Heart left ventricle (tissue), 16 donors: ENCODE results near the gene MLPH. TPM values are rescaled to one million over a fixed set of nuclear protein-coding genes. Genes with fewer than 3 reads are reported as not detected.
"Not testable (repeated sequence)": the region's sequence is repeated elsewhere in the genome, so short reads cannot be mapped to it uniquely, and the experiment has no call there.

Source experiments
- ATAC-seq, 4 donors: fragments of 200-7000 bp; cut with Tn5 transposase; one replicate each; pipeline ENCODE4 v1.9.1; 2020 to 2022; ENCODE audit warnings: moderate library complexity in 4 of 4, mild to moderate bottlenecking in 3 of 4, moderate number of reproducible peaks in 1 of 4
- DNase-seq, 5 donors: peaks; one replicate each; pipeline ENCODE4 v3.0.0-alpha.2; 2020
- H3K27ac ChIP-seq, 12 donors: fragments of 200-600 bp; sonication (generic) in 4 of 12; one replicate each; pipeline versions ENCODE4 v1.5.0 to v1.8.0; 2016 to 2022; ENCODE audit warnings: mild to moderate bottlenecking in 2 of 12
- H3K27me3 ChIP-seq, 9 donors: fragments of 200-600 bp; sonication (generic) in 2 of 9; one replicate each; pipeline versions ENCODE4 v1.5.1 to v1.8.0; 2016 to 2022; ENCODE audit warnings: mild to moderate bottlenecking in 3 of 9
- H3K36me3 ChIP-seq, 9 donors: fragments of 200-600 bp; sonication (generic) in 2 of 9; one replicate each; pipeline versions ENCODE4 v1.5.0 to v1.8.0; 2018 to 2022; ENCODE audit warnings: mild to moderate bottlenecking in 2 of 9
- H3K4me1 ChIP-seq, 12 donors: fragments of 200-600 bp; sonication (generic) in 4 of 12; one replicate each; pipeline versions ENCODE4 v1.5.0 to v1.8.0; 2016 to 2022; ENCODE audit warnings: mild to moderate bottlenecking in 3 of 12
- H3K4me3 ChIP-seq, 12 donors: fragments of 200-600 bp; sonication (generic) in 4 of 12; one replicate each; pipeline versions ENCODE4 v1.5.0 to v1.8.0; 2017 to 2022; ENCODE audit warnings: mild to moderate bottlenecking in 9 of 12, moderate library complexity in 4 of 12
- H3K9me3 ChIP-seq, 12 donors: fragments of 200-600 bp; sonication (generic) in 4 of 12; one replicate each; pipeline versions ENCODE4 v1.5.0 to v1.8.0; 2016 to 2022; ENCODE audit warnings: mild to moderate bottlenecking in 1 of 12
- POLR2A ChIP-seq, 2 donors: fragments of 450-650 bp; IDR thresholded peaks; one replicate each; pipeline ENCODE4 v1.6.1; 2017; ENCODE audit warnings: antibody characterized with exemption in 2 of 2, mild to moderate bottlenecking in 2 of 2, moderate library complexity in 2 of 2
- WGBS, 4 donors: extraction: QIAGEN DNeasy Blood & Tissue Kit in 2 of 4; methylation state at CpG; one replicate each; pipeline versions ENCODE4 v1.1.5 to v1.1.7; 2013 to 2018; 5-methylcytosine and 5-hydroxymethylcytosine counted together
- intact Hi-C, 10 donors: fragments of 100-400 bp; cut with DNase I; formaldehyde crosslinking; loops; one replicate each; pipeline versions ENCODE4 v1.11.1 to v1.14.2; 2022
- polyA plus RNA-seq, 2 donors: library from polyadenylated mRNA; stranded (reverse); fragments of 200-250 nt; gene quantifications; one replicate each; pipeline ENCODE4 v1.2.3, GENCODE V29; 2013
- total RNA-seq, 9 donors: library from RNA; depleted of rRNA in 2 of 9; stranded (reverse); fragments of >200 nt in 2 of 9; fragmentation: NEBNext Ultra II Directional in 3 of 9; extraction: Animal tissue kit (Norgen Biotek cat#: 25700) in 3 of 9; gene quantifications; one replicate each; pipeline versions ENCODE4 v1.1.0 to v1.2.4, GENCODE V29; 2016 to 2023
- TF ChIP-seq, protein P1 (sequence below), 12 donors: fragments of 200-600 bp; sonication (generic) in 4 of 12; IDR thresholded peaks; one replicate each; pipeline versions ENCODE4 v1.5.0 to v1.8.0; 2018 to 2022; ENCODE audit warnings: antibody characterized with exemption in 12 of 12, mild to moderate bottlenecking in 5 of 12
- donor health status: ischemic (EF 13 %, LVEDD 7.1; RV severe dilation, severe dysfunction).
- donor health status: healthy with polysubstance abuse.
- donor health status: DM: no; HTN: yes; CAD: no.
- donor health status: DM: no; HTN: no; CAD: no.
- donor health status: ischemic (EF 25% LVEDD 6.9; RV normal size, moderate dysfunction).
- donor health status: ischemic (EF 25% LVEDD 5.7; RV mildly dilated, moderate dysfunction).
- donor health status: healthy.
- donor health status: DM: yes; HTN: yes; CAD: no.
- donor health status: ischemic (EF 35%, LVEDD 5.7; RV mildly dilated, moderate dysfunction).
- donor health status: nonischemic (EF 11% LVEDD 7.7; RV severe dilation, severe dysfunction).
- donor health status: DM: yes; HTN: yes; CAD: no.
- donor health status: PGD.
- donor health status: ischemic (EF 29% LVEDD 5.4; RV normal size, mild dysfunction).
- donor health status: nonischemic (EF 23%, LVEDD 6.1; RV moderate dilation, normal function).

Gene MLPH
- total and polyA plus RNA-seq, 11 donors = 18.3 to 60.3 (median 30.7) TPM

DNA sequence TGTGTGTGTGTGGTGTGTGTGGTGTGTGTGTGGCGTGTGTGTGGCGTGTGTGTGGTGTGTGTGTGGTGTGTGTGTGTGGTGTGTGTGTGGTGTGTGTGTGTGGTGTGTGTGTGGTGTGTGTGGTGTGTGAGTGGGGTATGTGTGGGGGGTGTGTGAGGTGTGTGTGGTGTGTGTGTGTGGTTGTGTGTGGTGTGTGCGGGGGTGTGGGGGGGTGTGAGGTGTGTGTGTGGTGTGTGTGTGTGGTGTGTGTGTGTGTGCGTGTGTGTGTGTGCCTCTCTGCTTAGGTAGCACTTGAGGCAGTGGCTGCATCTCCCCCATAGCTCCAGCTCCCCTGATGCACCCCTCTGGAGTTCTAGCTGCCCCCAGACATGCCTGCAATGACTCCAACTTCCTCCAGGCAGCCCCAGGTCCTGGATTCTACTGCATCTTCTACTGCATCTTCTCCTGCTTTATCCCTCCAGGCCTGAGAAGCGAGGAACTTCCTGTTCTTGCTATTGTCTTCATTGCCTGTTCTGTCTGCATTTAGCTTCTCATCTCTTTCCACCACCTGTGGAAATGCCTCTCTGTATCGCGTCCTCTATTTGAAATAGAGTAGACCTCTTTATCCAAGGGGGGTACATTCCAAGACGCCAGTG is 22.2 kb upstream of the MLPH start:
- Histone ChIP-seq H3K9me3 (no peaks in the 10 kb centered on the region), H3K36me3 (no peaks in the 10 kb centered on the region), H3K4me1 (peaks cover 0 to 1% (median 0%) of the 10 kb centered on the region in 12 donors), H3K27me3 (no peaks in the 10 kb centered on the region), H3K4me3 (no peak overlapping the region), H3K27ac (no peak overlapping the region)
- ATAC-seq = no peak
- no peak for TF ChIP-seq POLR2A (IDR thresholded peaks at IDR 0.05)
- TF ChIP-seq, protein P1, sequence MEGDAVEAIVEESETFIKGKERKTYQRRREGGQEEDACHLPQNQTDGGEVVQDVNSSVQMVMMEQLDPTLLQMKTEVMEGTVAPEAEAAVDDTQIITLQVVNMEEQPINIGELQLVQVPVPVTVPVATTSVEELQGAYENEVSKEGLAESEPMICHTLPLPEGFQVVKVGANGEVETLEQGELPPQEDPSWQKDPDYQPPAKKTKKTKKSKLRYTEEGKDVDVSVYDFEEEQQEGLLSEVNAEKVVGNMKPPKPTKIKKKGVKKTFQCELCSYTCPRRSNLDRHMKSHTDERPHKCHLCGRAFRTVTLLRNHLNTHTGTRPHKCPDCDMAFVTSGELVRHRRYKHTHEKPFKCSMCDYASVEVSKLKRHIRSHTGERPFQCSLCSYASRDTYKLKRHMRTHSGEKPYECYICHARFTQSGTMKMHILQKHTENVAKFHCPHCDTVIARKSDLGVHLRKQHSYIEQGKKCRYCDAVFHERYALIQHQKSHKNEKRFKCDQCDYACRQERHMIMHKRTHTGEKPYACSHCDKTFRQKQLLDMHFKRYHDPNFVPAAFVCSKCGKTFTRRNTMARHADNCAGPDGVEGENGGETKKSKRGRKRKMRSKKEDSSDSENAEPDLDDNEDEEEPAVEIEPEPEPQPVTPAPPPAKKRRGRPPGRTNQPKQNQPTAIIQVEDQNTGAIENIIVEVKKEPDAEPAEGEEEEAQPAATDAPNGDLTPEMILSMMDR (IDR thresholded peaks at IDR 0.05) = no peak
- no peak for DNase-seq
- 88 to 93% (median 91%) methylated on average over 8 of the region's 8 CpGs for WGBS, 4 donors
- intact Hi-C loops = no loop called here

- 92 to 93% (median 93%) methylated on average over 16 of the region's 16 CpGs for WGBS, 4 donors
- Histone ChIP-seq H3K36me3 (no peaks in the 10 kb centered on the region), H3K9me3 (no peaks in the 10 kb centered on the region), H3K4me1 (no peaks in the 10 kb centered on the region), H3K27ac (peak overlapping the region in 1 of 12 donors; percentile 24), H3K27me3 (no peaks in the 10 kb centered on the region), H3K4me3 (no peak overlapping the region)
- DNase-seq (no peak), ATAC-seq (no peak)
- intact Hi-C loops = no loop called here
- TF ChIP-seq POLR2A (IDR thresholded peaks at IDR 0.05) = no peak
- TF ChIP-seq, protein P1 (IDR thresholded peaks at IDR 0.05) = no peak
Observed at GRCh38 chr2:237465515-237466148, 21.4 kb upstream of the MLPH start.

DNA sequence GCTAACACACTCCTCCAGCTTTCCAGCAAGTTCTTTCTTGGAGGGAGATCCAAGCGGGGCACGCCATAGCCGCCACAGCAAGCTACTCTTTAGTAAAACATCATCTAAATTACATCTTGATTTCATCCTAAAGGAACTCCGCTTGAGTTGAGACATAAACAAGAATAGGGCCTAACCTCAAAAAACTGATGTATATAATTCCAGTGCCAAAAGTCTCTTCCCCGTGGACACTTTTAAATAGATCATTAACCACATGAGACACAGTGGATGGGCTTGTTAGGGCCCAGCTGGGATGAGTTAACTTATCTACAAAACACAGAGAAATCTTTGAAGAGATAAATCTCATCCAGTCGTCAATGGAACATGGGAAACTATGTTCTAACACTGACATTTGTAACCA is 20.8 kb upstream of the MLPH start:
- Histone ChIP-seq H3K27ac (peak overlapping the region in 1 of 12 donors; percentile 24), H3K4me3 (no peak overlapping the region), H3K4me1 (peaks cover 0 to under 1% (median 0%) of the 10 kb centered on the region in 12 donors), H3K9me3 (no peaks in the 10 kb centered on the region), H3K36me3 (no peaks in the 10 kb centered on the region), H3K27me3 (no peaks in the 10 kb centered on the region)
- 72 to 85% (median 77%) methylated on average over 6 of the region's 6 CpGs for WGBS, 4 donors
- no peak for DNase-seq
- intact Hi-C loops = no loop called here
- ATAC-seq = no peak
- TF ChIP-seq, protein P1 (IDR thresholded peaks at IDR 0.05) = no peak
- no peak for TF ChIP-seq POLR2A (IDR thresholded peaks at IDR 0.05)

- no peaks in the 10 kb centered on the region for H3K36me3 ChIP-seq
- TF ChIP-seq, protein P1 (IDR thresholded peaks at IDR 0.05) = no peak
- no peak for TF ChIP-seq POLR2A (IDR thresholded peaks at IDR 0.05)
- no peaks in the 10 kb centered on the region for H3K27me3 ChIP-seq
- intact Hi-C loops = no loop called here
- no peak overlapping the region for H3K4me3 ChIP-seq
- H3K4me1 ChIP-seq = peaks cover 0 to 11% (median 0%) of the 10 kb centered on the region in 12 donors
- no peak overlapping the region for H3K27ac ChIP-seq
- DNase-seq (no peak), ATAC-seq (no peak)
- 77 to 83% (median 82%) methylated on average over 5 of the region's 5 CpGs for WGBS, 4 donors
- no peaks in the 10 kb centered on the region for H3K9me3 ChIP-seq
Observed at GRCh38 chr2:237467447-237468179, 19.4 kb upstream of the MLPH start.

- H3K4me1 ChIP-seq = peaks cover 0 to 18% (median 4%) of the 10 kb centered on the region in 12 donors
- H3K4me3 ChIP-seq, intact Hi-C loops, ATAC-seq, H3K9me3 ChIP-seq, DNase-seq, H3K36me3 ChIP-seq, H3K27me3 ChIP-seq, H3K27ac ChIP-seq: not testable (repeated sequence)
- 78 to 84% (median 83%) methylated on average over 7 of the region's 7 CpGs for WGBS, 4 donors
Observed at GRCh38 chr2:237469410-237469809, 17.6 kb upstream of the MLPH start.
